DOHH2 (cell line): ENCODE results near the gene ACBD5.
"Not testable (repeated sequence)": the region's sequence is repeated elsewhere in the genome, so short reads cannot be mapped to it uniquely, and the experiment has no call there.

Source experiments
- H3F3A ChIP-seq: fragments of 200-600 bp; sonication (generic), shearing (Covaris generic); 2 replicates; pipeline ENCODE4 v1.6.0; 2016; ENCODE audit warnings: antibody characterized with exemption, mild to moderate bottlenecking; ENCODE audit not compliant: control insufficient read depth, insufficient read depth
- H3K27ac ChIP-seq: fragments of 200-600 bp; sonication (generic); 2 replicates; pipeline ENCODE4 v1.5.1; 2014; ENCODE audit warnings: low read depth, mild to moderate bottlenecking, low read length, moderate library complexity
- H3K27me3 ChIP-seq: fragments of 200-600 bp; sonication (generic); 2 replicates; pipeline ENCODE4 v1.6.1; 2014; ENCODE audit warnings: mild to moderate bottlenecking, low read length, mixed read lengths; ENCODE audit not compliant: control insufficient read depth
- H3K36me3 ChIP-seq: fragments of 200-600 bp; sonication (generic); 2 replicates; pipeline ENCODE4 v1.6.1; 2014; ENCODE audit warnings: mild to moderate bottlenecking, low read length, moderate library complexity, mixed read lengths; ENCODE audit not compliant: control insufficient read depth
- H3K4me1 ChIP-seq: fragments of 200-600 bp; sonication (generic); 2 replicates; pipeline ENCODE4 v1.6.1; 2014; ENCODE audit warnings: mild to moderate bottlenecking, low read length, mixed read lengths; ENCODE audit not compliant: control insufficient read depth
- H3K4me2 ChIP-seq: fragments of 200-600 bp; sonication (generic); 2 replicates; pipeline ENCODE4 v1.6.0; 2014; ENCODE audit warnings: mild to moderate bottlenecking, low read length, moderate library complexity
- H3K4me3 ChIP-seq: fragments of 200-600 bp; sonication (generic); 2 replicates; pipeline ENCODE4 v1.5.1; 2014; ENCODE audit warnings: mild to moderate bottlenecking, low read length, mixed read lengths
- H3K79me2 ChIP-seq: fragments of 200-600 bp; sonication (generic); 2 replicates; pipeline ENCODE4 v1.6.1; 2014; ENCODE audit warnings: mild to moderate bottlenecking, low read length, mixed read lengths; ENCODE audit not compliant: control insufficient read depth
- H3K9me2 ChIP-seq: fragments of 200-600 bp; sonication (generic); replicated peaks from 2 replicates; pipeline ENCODE4 v1.6.1; 2014; ENCODE audit warnings: mild to moderate bottlenecking, low read length, mixed read lengths; ENCODE audit not compliant: control insufficient read depth
- H3K9me3 ChIP-seq: fragments of 200-600 bp; sonication (generic); 2 replicates; pipeline ENCODE4 v1.6.1; 2014; ENCODE audit warnings: antibody characterized with exemption, low read length, mixed read lengths; ENCODE audit not compliant: control insufficient read depth, insufficient read depth
- H4K20me1 ChIP-seq: fragments of 200-600 bp; sonication (generic); 2 replicates; pipeline ENCODE4 v1.6.0; 2014; ENCODE audit warnings: low read depth, mild to moderate bottlenecking, antibody characterized with exemption, low read length, moderate library complexity; ENCODE audit not compliant: control insufficient read depth, insufficient read depth
- EZH2phosphoT487 ChIP-seq: fragments of 200-600 bp; sonication (generic); IDR thresholded peaks from 2 replicates; pipeline ENCODE4 v1.6.1; 2017; ENCODE audit warnings: borderline replicate concordance, mild to moderate bottlenecking, antibody characterized with exemption, low read length, moderate library complexity, mixed read lengths
- TF ChIP-seq, protein P1 (sequence below): fragments of 200-600 bp; sonication (generic); IDR thresholded peaks from one replicate; pipeline ENCODE4 v1.5.1; 2014; ENCODE audit warnings: antibody characterized with exemption, mild to moderate bottlenecking, low read depth, low read length; ENCODE audit not compliant: poor library complexity, severe bottlenecking

ACBD5 gene

DNA sequence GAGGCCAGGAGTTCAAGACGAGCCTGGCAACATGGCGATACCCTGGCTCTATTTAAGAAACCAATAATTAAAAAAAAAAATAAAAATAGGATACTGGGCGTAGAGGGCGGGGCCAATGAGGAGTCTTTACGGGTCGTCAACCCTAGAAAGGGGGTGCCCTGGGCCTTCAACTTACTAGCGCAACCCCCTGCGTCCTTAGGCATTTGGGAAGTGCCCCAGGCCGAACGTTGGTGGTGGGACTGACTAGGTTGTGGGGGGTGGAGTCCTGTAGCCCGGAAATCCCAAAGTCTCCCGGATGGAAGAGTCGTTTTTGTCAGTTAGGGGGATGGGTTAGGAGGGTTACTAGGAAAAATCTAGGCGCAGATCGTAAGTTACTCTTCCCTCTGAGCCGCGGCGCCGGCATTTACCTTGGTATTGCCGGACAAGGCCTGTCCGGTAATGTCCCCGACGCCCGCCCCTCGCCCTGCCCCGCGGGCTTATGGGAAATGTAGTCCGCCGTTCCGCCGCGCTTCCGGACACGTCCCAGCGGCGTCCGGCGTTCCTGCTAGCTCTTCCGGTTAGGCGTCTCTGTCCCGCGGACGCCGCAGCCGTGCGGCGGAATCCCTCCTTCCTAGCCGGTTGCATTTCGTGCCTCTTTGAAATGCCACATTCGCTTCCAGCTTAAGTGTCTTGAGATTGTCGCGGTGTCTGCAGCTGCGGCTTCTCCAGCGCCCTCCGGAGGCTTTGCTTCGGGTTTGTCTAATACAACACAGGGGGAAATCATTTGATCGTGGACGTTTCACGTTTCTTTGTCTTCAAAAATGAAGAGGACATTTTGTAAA, 1.3 kb upstream of the ACBD5 start:
- Histone ChIP-seq H3K4me1 (peaks cover 38% of the 10 kb centered on the region), H3K9me3 (no peaks in the 10 kb centered on the region), H4K20me1 (no peaks in the 10 kb centered on the region), H3K4me3 (peak overlapping the region; percentile 93), H3K9me2 (no peaks in the 10 kb centered on the region), H3K36me3 (peaks cover 13% of the 10 kb centered on the region), H3K79me2 (peaks cover 48% of the 10 kb centered on the region), H3F3A (peaks cover 15% of the 10 kb centered on the region), H3K4me2 (peak overlapping the region; percentile 98), H3K27ac (peak overlapping the region; percentile 87), H3K27me3 (no peaks in the 10 kb centered on the region)
- no peak for TF ChIP-seq EZH2phosphoT487
- TF ChIP-seq, protein P1, sequence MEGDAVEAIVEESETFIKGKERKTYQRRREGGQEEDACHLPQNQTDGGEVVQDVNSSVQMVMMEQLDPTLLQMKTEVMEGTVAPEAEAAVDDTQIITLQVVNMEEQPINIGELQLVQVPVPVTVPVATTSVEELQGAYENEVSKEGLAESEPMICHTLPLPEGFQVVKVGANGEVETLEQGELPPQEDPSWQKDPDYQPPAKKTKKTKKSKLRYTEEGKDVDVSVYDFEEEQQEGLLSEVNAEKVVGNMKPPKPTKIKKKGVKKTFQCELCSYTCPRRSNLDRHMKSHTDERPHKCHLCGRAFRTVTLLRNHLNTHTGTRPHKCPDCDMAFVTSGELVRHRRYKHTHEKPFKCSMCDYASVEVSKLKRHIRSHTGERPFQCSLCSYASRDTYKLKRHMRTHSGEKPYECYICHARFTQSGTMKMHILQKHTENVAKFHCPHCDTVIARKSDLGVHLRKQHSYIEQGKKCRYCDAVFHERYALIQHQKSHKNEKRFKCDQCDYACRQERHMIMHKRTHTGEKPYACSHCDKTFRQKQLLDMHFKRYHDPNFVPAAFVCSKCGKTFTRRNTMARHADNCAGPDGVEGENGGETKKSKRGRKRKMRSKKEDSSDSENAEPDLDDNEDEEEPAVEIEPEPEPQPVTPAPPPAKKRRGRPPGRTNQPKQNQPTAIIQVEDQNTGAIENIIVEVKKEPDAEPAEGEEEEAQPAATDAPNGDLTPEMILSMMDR: peak; percentile 60

DNA sequence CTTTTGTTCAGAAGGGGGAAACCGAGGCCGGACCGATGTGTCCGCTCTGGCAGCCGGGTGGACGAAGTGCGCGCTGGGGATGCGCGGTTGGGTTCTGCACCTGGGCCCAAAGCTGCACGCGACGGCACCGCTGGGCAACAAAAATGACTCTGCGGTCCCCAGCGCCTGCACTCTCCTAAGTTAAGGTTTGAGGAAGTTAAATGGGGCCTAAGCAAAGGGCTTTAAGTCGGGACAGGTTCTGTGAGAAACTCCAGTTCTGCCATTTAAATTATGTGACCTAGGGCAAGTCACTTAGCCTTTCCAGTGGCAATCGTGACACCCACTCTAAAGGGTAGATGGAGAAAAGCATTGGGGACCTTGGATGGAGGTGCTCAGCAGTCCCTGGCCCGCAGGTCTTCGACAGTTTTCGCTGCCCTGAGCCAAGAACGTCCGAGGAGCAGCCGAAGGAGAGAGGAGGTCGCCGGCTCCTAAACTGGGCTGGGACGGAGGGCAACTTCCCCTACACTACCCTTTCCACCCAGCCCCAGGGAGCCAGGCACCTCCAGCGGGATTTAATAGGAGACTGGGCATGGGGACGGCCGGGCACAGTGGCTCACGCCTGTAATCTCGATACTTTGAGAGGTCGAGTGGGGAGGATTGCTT, 534 bp upstream of the ACBD5 start:
- Histone ChIP-seq H3K9me3 (no peaks in the 10 kb centered on the region), H3K4me1 (peaks cover 43% of the 10 kb centered on the region), H3K27me3 (no peaks in the 10 kb centered on the region), H4K20me1 (no peaks in the 10 kb centered on the region), H3K27ac (peak overlapping the region; percentile 87), H3K9me2 (no peaks in the 10 kb centered on the region), H3K36me3 (peaks cover 13% of the 10 kb centered on the region), H3K4me3 (peak overlapping the region; percentile 93), H3K79me2 (peaks cover 48% of the 10 kb centered on the region), H3K4me2 (peak overlapping the region; percentile 98), H3F3A (peaks cover 15% of the 10 kb centered on the region)
- TF ChIP-seq EZH2phosphoT487: no peak
- TF ChIP-seq, protein P1: no peak

- not testable (repeated sequence) for H3K27me3 ChIP-seq, H4K20me1 ChIP-seq, H3K27ac ChIP-seq, H3F3A ChIP-seq, H3K4me3 ChIP-seq, H3K9me3 ChIP-seq, H3K9me2 ChIP-seq
- peak overlapping the region; percentile 42 for H3K4me2 ChIP-seq
- H3K79me2 ChIP-seq: peaks cover 39% of the 10 kb centered on the region
- peaks cover 17% of the 10 kb centered on the region for H3K36me3 ChIP-seq
- H3K4me1 ChIP-seq: peaks cover 30% of the 10 kb centered on the region
These were observed 3.1 kb downstream of the ACBD5 start for GRCh38 chr10:27237531-27237930.

DNA sequence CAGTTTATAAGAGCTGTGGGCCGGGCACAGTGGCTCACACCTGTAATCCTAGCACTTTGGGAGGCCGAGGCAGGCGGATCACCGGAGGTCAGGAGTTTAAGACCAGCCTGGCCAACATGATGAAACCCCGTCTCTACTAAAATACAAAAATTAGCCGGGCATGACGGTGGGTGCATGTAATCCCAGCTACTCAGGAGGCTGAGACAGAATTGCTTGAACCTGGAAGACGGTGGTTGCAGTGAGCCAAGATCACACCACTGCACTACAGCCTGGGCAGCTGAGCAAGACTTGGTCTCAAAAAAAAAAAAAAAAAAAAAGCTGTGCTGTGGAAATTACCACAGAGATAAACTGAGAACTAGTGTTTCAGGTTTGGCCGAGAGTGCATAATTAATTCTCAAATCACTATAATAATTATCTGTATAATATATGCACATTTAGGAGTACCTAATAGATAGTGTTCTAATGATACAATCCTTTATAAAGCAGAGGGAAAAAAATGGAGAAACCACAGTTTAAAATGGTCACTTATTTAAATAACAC, 3.9 kb downstream of the ACBD5 start:
- Histone ChIP-seq H3K4me2 (peak overlapping the region; percentile 42), H3K4me1 (peaks cover 30% of the 10 kb centered on the region), H3K4me3 (peak overlapping the region; percentile 7; the same call in 1 of the 2 replicates), H3K79me2 (peaks cover 38% of the 10 kb centered on the region), H3K36me3 (peaks cover 18% of the 10 kb centered on the region)
- H3K27me3 ChIP-seq, H3K27ac ChIP-seq, H3K9me3 ChIP-seq, H3K9me2 ChIP-seq, H3F3A ChIP-seq, H4K20me1 ChIP-seq: not testable (repeated sequence)
